ENCODE data around the gene SPNS2. TPM values are rescaled to one million over a fixed set of nuclear protein-coding genes. Genes with fewer than 3 reads are reported as not detected.

The SPNS2 gene
- polyA plus RNA-seq, 3 donors = 0.23 to 0.33 TPM; not detected in 1

- peaks cover 4 to 5% (median 5%) of the 10 kb centered on the region in 3 donors for H3K27me3 Mint-ChIP-seq (ENCODE audit: low read depth in 3 of 3)
- DNase-seq = no peak
- 95% methylated on average over 5 of the region's 5 CpGs for WGBS (ENCODE audit: insufficient coverage)
- no peaks in the 10 kb centered on the region for H3K36me3 Mint-ChIP-seq
- Histone ChIP-seq H3K36me3 (replicated peaks in 1 of 2; ENCODE audit: control insufficient read depth in 1 of 2, insufficient read depth in 2 of 2, low read length in 2 of 2) (no peaks in the 10 kb centered on the region), H4K20me1 (ENCODE audit: insufficient read depth, low read length) (no peaks in the 10 kb centered on the region), H3K27me3 (ENCODE audit: control insufficient read depth in 2 of 2, insufficient read depth in 2 of 2, low read length in 2 of 2) (no peaks in the 10 kb centered on the region), H3K27ac (ENCODE audit: low read depth in 1 of 2, low read length in 2 of 2) (no peak overlapping the region), H3K9me3 (replicated peaks in 1 of 2; ENCODE audit: control insufficient read depth in 1 of 2, insufficient read depth in 1 of 2, low read length in 2 of 2) (no peaks in the 10 kb centered on the region), H3K9ac (ENCODE audit: insufficient read depth, low read length, poor library complexity, severe bottlenecking) (no peak overlapping the region), H3K4me2 (replicated peaks; ENCODE audit: extremely low read depth, low read length, poor library complexity, severe bottlenecking) (no peak overlapping the region), H3K4me3 (replicated peaks in 1 of 3; ENCODE audit: low read depth in 2 of 3, low read length in 3 of 3) (no peak overlapping the region), H3K4me1 (ENCODE audit: control insufficient read depth in 1 of 2, insufficient read depth in 2 of 2, low read length in 2 of 2) (peaks cover 15 to 16% of the 10 kb centered on the region in 2 donors), H3K79me2 (ENCODE audit: insufficient read depth, low read length) (no peaks in the 10 kb centered on the region), H2AFZ (ENCODE audit: insufficient read depth, low read depth, low read length, poor library complexity, severe bottlenecking) (no peak overlapping the region)
- H3K4me1 Mint-ChIP-seq = peaks cover 24% of the 10 kb centered on the region
- intact Hi-C loops (cut with micrococcal nuclease) = no loop called here
- H3K4me3 Mint-ChIP-seq = no peak overlapping the region
- peaks cover 0 to 3% (median 0%) of the 10 kb centered on the region in 7 donors for H3K9me3 Mint-ChIP-seq
- no peak for TF ChIP-seq CTCF (IDR thresholded peaks at IDR 0.05)
- H3K27ac Mint-ChIP-seq = no peak overlapping the region
These were observed 16.8 kb downstream of the SPNS2 start for GRCh38 chr17:4515501-4515900.

- WGBS (ENCODE audit: insufficient coverage) = 100% methylated on average over 2 of the region's 11 CpGs
- no peaks in the 10 kb centered on the region for H3K9me3 ChIP-seq (replicated peaks in 1 of 2; ENCODE audit: control insufficient read depth in 1 of 2, insufficient read depth in 1 of 2, low read length in 2 of 2)
These were observed 18.1 kb downstream of the SPNS2 start for GRCh38 chr17:4516735-4517134.

More at GRCh38 chr17:4516735-4517134, 18.1 kb downstream of the SPNS2 start:
- no peaks in the 10 kb centered on the region for H3K79me2 ChIP-seq (ENCODE audit: insufficient read depth, low read length)
- DNase-seq = no peak
- intact Hi-C loops (cut with micrococcal nuclease) = no loop called here
- no peak overlapping the region for H3K4me2 ChIP-seq (replicated peaks; ENCODE audit: extremely low read depth, low read length, poor library complexity, severe bottlenecking)
- H3K4me3 Mint-ChIP-seq = no peak overlapping the region
- peaks cover 0 to 3% (median 2%) of the 10 kb centered on the region in 3 donors for H3K27me3 Mint-ChIP-seq (ENCODE audit: low read depth in 3 of 3)
- no peak overlapping the region for H3K27ac Mint-ChIP-seq
- H3K9me3 Mint-ChIP-seq = peaks cover 0 to 3% (median 0%) of the 10 kb centered on the region in 7 donors
- H3K36me3 ChIP-seq (replicated peaks in 1 of 2; ENCODE audit: control insufficient read depth in 1 of 2, insufficient read depth in 2 of 2, low read length in 2 of 2) = no peaks in the 10 kb centered on the region
- peaks cover 7% of the 10 kb centered on the region in 2 donors for H3K4me1 ChIP-seq (ENCODE audit: control insufficient read depth in 1 of 2, insufficient read depth in 2 of 2, low read length in 2 of 2)
- no peaks in the 10 kb centered on the region for H4K20me1 ChIP-seq (ENCODE audit: insufficient read depth, low read length)
- no peaks in the 10 kb centered on the region for H3K27me3 ChIP-seq (ENCODE audit: control insufficient read depth in 2 of 2, insufficient read depth in 2 of 2, low read length in 2 of 2)
- H3K4me3 ChIP-seq (replicated peaks in 1 of 3; ENCODE audit: low read depth in 2 of 3, low read length in 3 of 3) = no peak overlapping the region
- no peak for TF ChIP-seq CTCF (IDR thresholded peaks at IDR 0.05)
- peaks cover 12% of the 10 kb centered on the region for H3K4me1 Mint-ChIP-seq
- no peak overlapping the region for H3K9ac ChIP-seq (ENCODE audit: insufficient read depth, low read length, poor library complexity, severe bottlenecking)
- H3K36me3 Mint-ChIP-seq = no peaks in the 10 kb centered on the region
- H2AFZ ChIP-seq (ENCODE audit: insufficient read depth, low read depth, low read length, poor library complexity, severe bottlenecking) = no peak overlapping the region
- no peak overlapping the region for H3K27ac ChIP-seq (ENCODE audit: low read depth in 1 of 2, low read length in 2 of 2)
